ENCODE data around the gene UST.
"Not testable (repeated sequence)": the region's sequence is repeated elsewhere in the genome, so short reads cannot be mapped to it uniquely, and the experiment has no call there.

The UST gene

DNA sequence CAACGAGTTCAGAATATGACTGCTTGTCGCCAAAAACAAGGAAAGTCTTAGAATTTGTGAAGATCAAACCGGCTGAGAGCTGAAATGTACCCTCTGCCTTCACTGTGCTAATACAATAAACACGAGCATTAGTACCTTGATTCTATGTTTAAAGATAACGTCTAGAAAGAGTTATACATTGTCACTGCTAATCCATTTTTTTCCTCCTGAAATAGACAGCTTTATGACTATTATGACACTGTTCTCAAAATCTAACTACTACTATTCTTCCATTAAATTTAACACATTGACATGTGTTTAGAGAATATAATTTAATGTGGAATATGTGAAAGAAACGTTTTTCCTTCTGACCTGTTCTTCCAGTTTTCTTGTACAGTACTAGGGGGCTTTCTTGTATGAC is 204.8 kb downstream of the UST start:
- no peak for DNase-seq (ENCODE audit: low spot score)

DNA sequence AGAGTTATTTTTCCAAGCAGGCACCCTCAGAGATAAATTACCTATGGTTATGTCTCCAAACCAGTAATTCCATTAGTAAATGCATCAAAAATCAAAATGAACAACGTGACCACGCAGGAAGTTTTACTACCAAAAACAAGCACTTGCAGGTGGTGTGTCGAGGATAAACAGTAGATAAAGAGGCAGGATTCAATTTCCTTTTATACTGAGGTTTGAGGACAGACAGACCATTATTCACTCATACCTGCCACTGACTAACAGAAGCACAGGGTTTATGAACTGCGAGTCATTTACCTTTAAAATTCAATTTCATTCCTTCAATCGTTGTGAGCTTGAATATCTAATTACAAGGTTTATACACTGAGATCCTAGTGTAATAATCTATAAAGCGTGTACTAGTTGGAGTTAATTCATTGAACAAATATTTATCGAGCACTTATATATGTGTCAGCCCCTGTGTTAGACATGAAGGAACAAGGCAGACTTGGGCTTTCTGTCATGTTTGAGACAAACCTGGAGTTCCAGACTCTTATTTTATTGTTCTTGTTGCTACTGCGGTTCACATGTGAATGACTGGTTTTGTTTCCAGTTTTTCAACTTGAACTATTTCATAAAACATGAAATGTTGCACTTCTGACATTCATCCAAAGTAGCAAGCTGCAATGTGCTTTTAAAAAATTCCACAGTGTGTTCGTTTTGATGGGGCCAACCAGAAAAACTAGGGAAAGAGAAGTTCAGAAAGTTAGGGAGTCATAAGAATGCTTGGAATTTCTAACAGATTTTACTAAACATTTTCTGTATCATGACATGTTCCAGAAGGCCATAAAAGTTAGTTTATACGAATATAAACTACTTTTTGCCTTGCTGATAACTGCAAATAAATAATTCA is 205.6 kb downstream of the UST start:
- DNase-seq (ENCODE audit: low spot score): peak; percentile 52

DNA sequence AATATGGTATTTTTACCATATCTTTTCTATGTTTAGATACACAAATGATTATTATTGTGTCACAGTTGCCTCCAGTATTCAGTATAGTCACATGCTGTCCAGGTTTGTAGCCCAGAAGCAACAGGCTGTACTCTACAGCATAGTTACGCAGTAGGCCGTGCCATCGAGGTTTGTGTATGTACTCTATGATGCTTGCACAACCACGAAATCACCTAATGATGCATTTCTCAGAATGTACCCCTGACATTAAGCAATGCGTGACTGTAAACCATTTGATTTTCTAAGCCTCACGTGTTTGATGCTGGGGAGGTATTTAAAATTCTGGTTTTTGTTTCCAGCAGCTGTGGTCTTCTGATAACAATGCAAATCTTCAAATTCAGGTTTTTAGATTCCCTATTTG is 207.6 kb downstream of the UST start:
- DNase-seq (ENCODE audit: low spot score): no peak

DNA sequence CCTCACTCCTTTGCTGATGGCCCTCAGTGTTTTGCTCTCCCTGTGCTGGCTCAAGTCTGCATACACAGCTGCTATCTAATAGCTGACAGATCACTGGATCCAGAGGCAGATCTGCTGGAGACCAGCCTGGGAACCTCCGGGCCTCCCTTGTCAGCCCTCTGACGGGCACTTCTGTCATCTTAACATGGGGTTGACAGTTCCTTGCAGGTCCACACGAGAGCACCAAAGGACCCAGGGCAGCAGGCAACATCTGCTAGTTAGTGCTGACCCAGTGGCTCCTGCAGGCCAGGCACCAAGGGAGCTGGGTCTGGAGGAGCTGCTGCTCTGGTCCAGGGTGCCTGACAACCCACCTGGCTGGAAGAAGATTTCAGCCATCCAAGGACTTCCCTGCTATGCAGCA is 208.1 kb downstream of the UST start:
- no peak for DNase-seq (ENCODE audit: low spot score)

DNA sequence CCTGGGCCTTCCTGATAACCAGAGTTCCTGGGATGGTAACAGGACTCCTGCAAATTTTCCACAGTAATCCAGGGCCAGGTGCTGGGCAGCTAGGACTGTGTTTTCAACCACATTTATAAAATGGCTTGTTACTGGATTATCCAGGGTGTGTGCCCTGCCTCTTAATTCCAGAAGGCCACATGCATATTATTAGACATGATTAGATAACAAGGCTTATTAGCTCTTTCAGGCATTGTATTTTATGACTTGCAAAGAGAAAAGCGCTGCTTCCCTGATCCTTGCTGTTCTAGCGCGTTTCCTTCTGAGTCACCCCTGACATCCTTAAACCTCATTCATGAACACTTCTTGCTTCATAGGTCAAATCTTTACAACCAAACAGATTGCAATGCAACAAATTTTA is 208.6 kb downstream of the UST start:
- no peak for DNase-seq (ENCODE audit: low spot score)

DNA sequence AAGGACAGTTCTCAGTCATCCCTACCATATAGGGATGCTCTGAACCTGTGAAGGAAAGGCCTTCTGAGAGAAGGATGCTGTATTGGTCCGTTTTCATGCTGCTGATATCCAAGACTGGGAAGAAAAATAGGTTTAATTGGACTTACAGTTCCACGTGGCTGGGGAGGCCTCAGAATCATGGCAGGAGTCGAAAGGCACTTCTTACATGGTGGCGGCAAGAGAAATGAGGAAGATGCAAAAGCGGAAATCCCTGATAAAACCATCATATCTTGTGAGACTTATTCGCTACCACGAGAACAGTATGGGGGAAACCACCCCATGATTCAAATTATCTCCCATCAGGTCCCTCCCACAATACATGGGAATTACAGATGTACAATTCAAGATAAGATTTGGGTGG is 209.3 kb downstream of the UST start:
- not testable (repeated sequence) for DNase-seq (ENCODE audit: low spot score)

DNA sequence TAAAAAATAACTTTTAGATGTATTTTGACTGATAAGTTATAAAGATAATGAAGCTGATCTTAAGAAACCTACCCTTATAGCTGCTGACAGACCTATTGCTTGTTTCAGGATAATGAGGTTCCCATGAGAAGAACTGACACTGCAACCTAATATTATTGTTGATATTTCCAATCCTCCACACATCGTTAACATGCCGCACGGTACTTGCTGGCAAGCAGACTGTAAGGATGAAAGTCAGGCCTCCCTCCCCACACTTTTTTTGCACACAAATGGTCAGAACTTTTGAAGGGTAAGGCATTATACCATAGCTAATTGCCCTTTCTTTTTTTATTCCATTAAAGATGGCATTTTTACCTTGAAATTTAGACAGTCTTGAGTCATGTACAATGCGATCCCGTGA is 210.9 kb downstream of the UST start:
- no peak for DNase-seq (ENCODE audit: low spot score)

DNA sequence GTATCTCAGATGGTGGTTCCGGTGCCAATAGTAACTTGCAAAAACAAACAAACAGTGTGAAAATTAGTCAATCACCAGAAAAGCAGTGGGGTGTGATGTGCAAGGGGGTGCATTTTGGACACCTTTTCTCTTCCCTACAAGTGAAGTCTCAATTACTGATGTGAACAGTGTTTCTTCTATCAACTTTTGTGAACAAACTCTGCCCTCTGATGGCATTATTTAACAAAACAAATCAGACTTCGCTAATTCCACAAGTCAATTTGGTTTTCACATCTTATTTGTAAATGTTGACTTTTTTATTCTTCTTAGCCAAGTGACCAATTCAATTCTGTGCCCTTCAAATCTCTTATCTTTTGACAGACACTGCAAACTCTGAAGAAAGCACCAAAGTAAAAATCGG is 212.2 kb downstream of the UST start:
- no peak for DNase-seq (ENCODE audit: low spot score)

DNA sequence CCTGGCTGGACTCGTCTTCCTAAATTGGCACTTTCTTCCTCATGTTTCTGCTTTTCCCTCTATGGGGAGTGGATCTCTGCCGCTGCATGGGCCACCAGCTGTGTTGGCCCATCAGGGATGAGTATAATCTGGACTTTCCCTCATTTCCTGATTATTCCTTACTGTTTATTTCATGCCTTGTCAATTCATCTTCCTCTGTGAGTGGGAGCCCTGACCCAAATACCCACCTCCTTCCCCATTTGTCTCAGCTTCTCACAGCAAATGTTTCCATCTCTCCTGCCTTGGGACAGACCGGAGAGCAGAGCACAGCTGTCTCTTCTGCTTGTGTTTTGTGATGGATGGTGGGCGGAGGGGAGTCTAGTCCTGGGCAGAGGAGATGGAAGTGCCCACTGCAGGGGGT is 212.7 kb downstream of the UST start:
- DNase-seq (ENCODE audit: low spot score): no peak

DNA sequence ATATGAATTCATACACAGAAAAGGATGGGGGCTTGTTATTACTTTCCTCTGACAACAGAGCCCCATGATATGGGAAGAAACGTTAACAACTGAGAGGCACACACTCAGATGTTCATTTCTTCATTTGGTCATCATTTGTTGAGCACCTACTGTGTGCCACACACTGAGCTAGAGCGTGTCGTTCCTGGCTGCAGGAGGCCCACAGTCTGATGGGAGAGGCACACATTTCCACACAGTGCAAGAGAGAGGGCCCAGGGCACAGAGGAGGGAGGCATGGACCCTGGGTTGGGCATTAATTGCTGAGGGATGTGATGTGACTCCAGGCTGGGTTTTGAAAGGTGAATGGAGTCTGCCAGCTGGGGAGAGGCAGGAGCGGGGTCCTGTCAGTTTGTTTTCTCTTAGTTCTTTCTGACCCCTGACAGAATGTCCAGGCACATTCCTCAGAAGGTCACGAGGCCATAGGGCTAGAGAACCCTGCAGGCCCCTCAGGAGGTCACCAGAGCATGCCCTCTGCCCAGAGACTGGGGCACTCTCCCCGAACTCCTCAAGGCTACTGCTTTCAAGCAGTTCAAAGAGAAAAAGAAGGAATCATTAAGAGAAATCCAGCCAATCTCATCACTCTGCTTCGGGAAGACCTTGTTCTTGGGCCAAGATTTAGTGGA is 216.2 kb downstream of the UST start:
- no peak for DNase-seq (ENCODE audit: low spot score)

DNA sequence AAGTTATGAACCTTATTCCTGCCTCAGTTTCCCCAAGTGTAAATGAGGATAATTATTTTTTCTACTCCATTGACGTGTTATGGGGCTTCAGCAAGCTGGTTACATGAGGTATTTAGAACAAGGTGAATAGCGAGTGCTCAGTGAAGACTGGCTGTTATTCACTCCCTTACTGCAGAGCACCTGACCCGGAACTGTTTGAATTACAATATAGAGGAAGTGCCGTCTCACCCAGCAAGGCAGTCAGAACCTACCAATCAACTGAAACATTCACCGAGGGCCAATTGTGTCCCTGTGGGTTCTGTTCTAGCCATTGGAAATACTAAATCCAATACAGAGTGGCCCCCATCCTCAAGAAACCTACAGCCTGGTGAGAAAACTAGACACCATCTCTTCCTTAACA is 216.9 kb downstream of the UST start:
- DNase-seq (ENCODE audit: low spot score): no peak

DNA sequence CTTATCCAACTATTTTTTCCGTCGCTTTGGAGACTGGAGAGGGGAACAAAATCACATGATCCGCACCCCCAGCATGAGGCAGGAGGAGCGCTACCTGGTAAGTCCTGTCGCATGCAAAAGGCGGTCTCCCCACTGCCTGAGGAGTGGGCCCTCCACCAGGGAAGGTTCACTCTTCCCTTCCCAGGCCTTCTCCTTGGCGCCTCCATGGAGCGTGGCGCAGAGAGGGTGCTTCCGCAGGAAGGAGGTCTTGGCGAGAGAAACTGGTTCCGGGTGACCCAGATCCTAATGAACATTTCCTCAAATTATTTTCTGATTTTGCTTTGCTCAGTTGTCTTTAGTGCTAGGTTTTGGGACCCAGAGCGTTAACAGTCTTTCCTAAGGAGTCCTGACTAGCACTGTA is 217.6 kb downstream of the UST start:
- no peak for DNase-seq (ENCODE audit: low spot score)

DNA sequence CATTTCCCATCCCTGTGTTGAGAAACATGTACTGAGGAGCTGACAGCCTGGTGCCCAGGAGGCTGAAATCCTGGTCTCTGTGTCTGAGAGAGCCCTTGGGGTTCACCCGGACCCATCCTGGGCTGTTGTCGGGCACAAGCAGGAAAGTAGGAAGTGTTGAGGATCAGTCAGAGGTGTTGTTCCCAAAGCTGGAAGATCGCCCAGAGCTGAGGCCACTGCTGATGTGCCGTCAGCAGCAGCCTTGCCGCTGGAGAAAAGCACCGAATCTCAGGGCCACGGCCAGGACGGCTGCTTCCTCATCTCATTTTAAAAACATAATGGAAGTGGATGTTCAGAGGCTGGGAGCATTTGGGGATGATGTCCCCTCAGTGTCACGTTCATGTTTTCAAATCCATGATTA is 218.5 kb downstream of the UST start:
- DNase-seq (ENCODE audit: low spot score): no peak

DNA sequence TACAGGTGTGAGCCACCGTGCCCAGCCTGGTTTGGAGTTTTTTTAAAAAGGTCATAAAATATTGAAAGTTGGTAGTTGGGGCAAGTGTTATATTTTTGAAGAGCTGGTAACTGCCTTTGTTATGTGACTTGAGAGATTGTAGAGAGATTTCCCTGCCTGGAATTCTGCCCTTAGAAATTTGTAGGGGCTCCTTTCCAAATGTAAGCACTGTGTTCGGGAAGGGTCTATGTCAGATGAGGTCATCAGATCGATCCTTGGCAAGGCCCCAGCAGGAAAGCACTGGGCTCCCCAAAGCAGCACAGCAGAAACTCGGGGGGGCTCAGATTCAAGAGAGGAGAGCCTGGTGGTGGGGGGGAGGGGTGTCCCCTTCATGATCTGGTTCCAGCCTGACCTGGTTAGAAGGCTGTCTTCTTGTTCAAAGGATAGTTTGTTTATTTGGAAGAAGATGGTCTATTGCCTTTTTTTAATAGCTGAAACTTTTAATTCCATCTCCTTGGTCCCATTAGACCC is 220.2 kb downstream of the UST start:
- no peak for DNase-seq (ENCODE audit: low spot score)

DNA sequence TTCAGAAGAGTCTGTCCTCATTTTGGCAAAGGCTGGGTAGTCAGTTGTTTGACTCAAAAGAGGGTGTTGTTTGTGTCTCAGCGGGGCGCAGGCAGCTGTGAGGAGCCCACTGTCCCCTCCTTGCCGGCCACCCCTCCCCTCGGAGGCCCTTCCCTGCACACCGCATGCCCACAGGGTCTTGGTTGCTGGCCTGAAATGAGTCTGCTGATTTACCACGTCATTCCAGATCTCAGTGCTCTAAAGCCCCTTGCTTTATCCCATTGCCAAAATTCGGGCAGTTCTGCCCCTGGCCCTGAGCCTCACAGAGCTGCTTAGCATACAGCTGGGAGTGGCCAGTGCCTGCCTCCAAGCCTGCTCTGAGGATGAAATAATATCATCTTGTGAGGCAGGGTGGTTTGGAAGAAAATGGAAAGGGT is 220.7 kb downstream of the UST start:
- DNase-seq (ENCODE audit: low spot score): no peak

DNA sequence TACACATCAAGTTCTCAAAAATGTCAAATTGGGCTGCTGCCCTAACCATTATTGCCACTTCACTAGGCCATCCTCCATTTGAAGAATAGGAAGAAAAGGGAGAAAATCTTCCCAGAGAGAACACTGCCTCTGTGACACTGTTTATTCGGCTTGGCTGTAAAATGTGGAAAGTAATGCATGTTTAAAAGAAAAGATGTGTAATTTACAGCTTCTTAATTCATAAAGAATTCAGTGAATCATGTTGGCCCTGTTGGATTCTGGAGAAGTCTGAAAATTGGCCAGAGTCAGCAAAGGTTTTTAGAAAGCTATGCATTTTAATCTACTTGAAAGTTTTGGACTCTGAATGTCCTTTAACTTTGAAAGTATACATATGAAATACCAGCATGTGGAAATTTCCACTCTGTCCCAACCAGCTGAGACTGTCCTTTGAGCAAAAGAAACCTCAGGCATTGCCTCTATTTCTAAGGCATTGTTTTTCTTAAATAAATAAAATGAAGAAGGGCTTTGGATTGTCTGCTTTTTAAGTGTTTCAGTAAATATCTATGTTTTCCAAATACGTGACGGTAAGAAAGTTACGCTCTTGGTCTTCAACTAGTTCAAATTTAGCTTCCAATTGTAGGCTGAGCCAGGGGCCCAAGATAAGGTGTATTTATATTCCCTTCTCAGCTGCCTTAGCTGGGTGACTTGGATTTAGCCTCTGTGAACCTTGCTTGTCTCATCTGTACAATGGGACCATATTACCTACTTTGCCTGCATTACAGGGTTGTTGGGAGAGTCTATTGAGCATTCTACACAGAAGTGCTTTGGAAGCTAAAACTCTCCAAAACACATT is 222.2 kb downstream of the UST start:
- peak; percentile 31 for DNase-seq (ENCODE audit: low spot score)

DNA sequence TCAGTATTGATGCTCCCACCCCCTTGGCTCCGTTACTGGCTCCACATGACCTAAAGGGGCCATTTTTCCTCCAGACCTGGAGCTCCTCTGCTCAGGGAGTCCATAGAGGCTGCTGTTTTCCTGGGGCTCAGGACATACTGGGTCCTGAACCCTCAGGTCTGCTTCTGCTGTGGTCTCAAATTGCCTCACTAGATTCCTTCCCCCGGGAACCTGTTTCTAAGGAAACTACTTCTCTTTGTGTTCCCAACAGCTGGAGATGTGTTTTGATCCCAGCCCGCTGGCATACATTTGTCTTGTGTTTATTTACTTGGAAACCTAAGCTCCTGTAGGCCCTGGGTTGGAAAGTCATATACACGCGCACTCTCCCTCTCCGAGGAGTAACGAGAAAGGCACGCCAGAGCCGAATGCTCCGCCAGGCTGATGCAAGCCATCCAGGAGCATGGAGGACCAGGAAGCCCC is 222.8 kb downstream of the UST start:
- no peak for DNase-seq (ENCODE audit: low spot score)

DNA sequence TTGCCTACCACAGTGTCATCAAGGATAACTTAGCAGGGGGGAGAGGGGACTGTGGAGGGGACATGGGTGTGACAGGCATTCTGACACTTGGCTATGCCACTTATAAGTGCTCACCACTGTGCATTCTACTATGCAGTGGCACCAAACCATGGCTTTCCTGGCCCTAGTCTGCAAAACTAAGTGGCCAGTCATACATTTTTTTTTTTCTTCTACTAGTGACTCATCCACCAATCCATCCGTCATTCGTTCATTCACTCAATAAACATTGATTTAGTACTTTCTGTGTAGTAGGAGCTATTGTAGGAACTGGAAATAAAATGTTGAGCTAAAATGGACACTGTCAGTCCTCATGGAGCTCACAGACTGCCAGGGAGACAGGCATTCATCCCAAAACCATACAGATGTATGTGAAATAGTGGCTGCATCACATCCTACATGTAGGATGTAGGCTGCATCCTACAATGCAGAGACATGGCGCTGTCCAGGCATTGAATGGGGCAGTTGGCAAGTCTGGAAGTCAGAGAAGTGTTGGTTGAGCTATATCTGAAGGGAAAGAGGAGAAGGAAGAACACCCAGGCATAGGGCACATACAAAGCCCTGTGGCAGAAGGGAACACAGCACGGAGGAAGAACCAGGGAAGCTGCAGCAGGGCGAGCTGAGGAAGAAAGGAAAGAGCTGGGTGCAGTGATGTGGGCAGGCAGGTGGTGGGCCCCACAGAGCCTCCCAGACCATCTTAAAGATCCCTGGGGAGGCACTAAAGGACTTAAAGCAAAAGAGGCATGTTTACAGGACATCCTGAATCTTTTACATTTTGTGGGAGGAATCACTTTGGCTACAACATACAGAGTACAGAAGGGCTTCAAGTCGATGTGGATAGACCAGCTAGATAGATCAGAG is 224.4 kb downstream of the UST start:
- DNase-seq (ENCODE audit: low spot score): peak; percentile 46

DNA sequence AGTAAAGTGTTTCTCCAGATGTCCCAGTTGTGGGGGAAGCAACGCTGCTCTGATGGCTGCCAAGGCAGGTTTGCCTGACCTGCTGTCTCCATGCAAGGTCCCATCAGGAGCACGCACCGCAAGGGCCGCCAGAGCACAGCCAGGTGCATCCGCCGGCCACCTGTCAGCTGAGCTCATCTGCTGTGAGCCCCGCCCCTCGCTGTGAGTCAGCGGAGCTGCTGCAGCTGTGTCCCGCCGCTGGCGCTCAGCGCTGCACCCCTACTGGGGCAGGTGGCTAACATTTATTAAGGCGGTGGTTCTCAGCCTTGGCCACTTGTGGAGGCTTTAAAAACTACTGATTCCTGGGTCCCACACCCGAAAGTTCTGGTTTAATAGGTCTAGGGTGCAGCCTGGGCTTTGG is 225.7 kb downstream of the UST start:
- DNase-seq (ENCODE audit: low spot score): no peak

DNA sequence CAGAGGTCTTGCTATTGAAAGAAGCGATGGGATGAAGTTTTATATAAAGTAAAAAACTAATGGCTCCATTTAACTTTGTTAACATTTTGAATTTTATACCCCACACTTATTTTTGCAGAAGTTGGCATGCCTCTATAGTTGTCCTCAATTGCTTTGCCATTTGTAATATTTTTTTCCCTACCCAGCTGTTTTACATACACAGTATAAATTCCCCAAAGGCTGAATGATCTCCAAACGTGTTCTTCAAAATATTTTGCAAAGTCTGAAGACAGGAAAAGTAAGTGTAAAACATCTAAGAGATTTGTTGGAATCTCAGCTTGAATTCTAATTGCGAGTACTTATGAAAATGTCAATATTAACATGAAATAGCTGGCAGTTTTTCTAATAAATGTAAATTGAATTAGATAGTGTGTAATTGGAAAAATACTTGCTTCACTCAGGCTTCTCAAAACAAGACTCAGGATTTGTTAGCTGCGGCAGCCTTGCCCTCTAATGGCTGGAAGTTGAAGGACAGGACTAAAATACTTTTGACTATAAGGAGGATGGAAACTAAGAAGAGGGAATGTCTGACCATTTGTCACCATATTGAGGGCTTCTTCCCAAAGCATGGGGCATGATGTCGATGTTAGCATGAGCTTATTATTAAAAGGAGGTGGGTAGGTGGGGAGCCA is 226.8 kb downstream of the UST start:
- peak; percentile 59 for DNase-seq (ENCODE audit: low spot score)

DNA sequence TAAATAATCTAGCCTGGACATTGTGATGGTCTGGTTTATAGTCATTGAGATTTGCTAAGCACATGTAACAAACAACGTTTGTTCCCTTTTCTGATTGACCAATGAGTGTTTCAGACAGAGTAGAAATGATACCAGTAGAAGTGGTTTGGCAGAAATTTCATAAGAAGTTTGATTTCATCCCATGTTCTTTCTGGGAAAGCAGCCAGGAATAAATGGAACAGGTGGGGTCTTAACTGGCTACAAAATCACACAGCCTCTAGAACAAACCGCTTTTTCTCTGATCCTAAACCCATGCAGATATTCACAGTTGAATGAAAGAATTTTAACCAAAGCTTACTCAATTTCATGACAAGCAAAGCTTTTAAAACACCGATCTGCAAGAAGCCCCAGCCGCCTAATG is 227.5 kb downstream of the UST start:
- no peak for DNase-seq (ENCODE audit: low spot score)
